HPDE6-E6E7 (cell line): ENCODE measurements around the gene ATRNL1.

Experiments
- DNase-seq: peaks from one replicate; pipeline ENCODE4 v3.0.0; 2011; ENCODE audit warnings: missing footprints; ENCODE audit errors: extremely low spot score

ATRNL1 gene

GRCh38 chr10:115902596-115902995 is 809.4 kb downstream of the ATRNL1 start:
- DNase-seq = no peak

- DNase-seq = no peak
Measured at GRCh38 chr10:115903207-115903606, 810.0 kb downstream of the ATRNL1 start.

GRCh38 chr10:115903845-115904244 is 810.7 kb downstream of the ATRNL1 start:
- DNase-seq = no peak

GRCh38 chr10:115909037-115909436 is 815.9 kb downstream of the ATRNL1 start:
- no peak for DNase-seq

GRCh38 chr10:115909962-115910731 is 817.0 kb downstream of the ATRNL1 start:
- no peak for DNase-seq

GRCh38 chr10:115914475-115914874 is 821.3 kb downstream of the ATRNL1 start:
- DNase-seq = no peak

- no peak for DNase-seq
Measured at GRCh38 chr10:115915429-115915828, 822.3 kb downstream of the ATRNL1 start.

GRCh38 chr10:115918812-115919211 is 825.6 kb downstream of the ATRNL1 start:
- DNase-seq = no peak

GRCh38 chr10:115921795-115922194 is 828.6 kb downstream of the ATRNL1 start:
- peak; percentile 4 for DNase-seq

GRCh38 chr10:115931309-115931708 is 838.1 kb downstream of the ATRNL1 start:
- DNase-seq = no peak

- DNase-seq = no peak
Measured at GRCh38 chr10:115932099-115932498, 838.9 kb downstream of the ATRNL1 start.

- no peak for DNase-seq
Measured at GRCh38 chr10:115933098-115933497, 839.9 kb downstream of the ATRNL1 start.

- no peak for DNase-seq
Measured at GRCh38 chr10:115935731-115936130, 842.6 kb downstream of the ATRNL1 start.

GRCh38 chr10:115936926-115937767 is 844.0 kb downstream of the ATRNL1 start:
- no peak for DNase-seq

GRCh38 chr10:115937768-115938056 is 844.5 kb downstream of the ATRNL1 start:
- DNase-seq = no peak

- no peak for DNase-seq
Measured at GRCh38 chr10:115939101-115939854, 846.1 kb downstream of the ATRNL1 start.

GRCh38 chr10:115941361-115941771 is 848.2 kb downstream of the ATRNL1 start:
- DNase-seq = no peak

GRCh38 chr10:115942101-115942500 is 848.9 kb downstream of the ATRNL1 start:
- DNase-seq = no peak

- DNase-seq = no peak
Measured at GRCh38 chr10:115944538-115944937, 851.4 kb downstream of the ATRNL1 start.

- no peak for DNase-seq
Measured at GRCh38 chr10:115945701-115946445, 852.7 kb downstream of the ATRNL1 start.

- DNase-seq = no peak
Measured at GRCh38 chr10:115947104-115947503, 853.9 kb downstream of the ATRNL1 start.

- no peak for DNase-seq
Measured at GRCh38 chr10:115948465-115948864, 855.3 kb downstream of the ATRNL1 start.
